Dermis blood vessel endothelial cell (primary cell): ENCODE results near the gene SBF1. TPM values are rescaled to one million over a fixed set of nuclear protein-coding genes. Genes with fewer than 3 reads are reported as not detected.
"Not testable (repeated sequence)": the region's sequence is repeated elsewhere in the genome, so short reads cannot be mapped to it uniquely, and the experiment has no call there.

Source experiments
- DNase-seq: peaks from one replicate; pipeline ENCODE4 v3.0.0; 2010
- total RNA-seq: library from RNA; depleted of rRNA; stranded (reverse); fragments of >200 nt; gene quantifications from 2 replicates; pipeline ENCODE4 v1.2.3, GENCODE V29; 2014

Gene SBF1, protein sequence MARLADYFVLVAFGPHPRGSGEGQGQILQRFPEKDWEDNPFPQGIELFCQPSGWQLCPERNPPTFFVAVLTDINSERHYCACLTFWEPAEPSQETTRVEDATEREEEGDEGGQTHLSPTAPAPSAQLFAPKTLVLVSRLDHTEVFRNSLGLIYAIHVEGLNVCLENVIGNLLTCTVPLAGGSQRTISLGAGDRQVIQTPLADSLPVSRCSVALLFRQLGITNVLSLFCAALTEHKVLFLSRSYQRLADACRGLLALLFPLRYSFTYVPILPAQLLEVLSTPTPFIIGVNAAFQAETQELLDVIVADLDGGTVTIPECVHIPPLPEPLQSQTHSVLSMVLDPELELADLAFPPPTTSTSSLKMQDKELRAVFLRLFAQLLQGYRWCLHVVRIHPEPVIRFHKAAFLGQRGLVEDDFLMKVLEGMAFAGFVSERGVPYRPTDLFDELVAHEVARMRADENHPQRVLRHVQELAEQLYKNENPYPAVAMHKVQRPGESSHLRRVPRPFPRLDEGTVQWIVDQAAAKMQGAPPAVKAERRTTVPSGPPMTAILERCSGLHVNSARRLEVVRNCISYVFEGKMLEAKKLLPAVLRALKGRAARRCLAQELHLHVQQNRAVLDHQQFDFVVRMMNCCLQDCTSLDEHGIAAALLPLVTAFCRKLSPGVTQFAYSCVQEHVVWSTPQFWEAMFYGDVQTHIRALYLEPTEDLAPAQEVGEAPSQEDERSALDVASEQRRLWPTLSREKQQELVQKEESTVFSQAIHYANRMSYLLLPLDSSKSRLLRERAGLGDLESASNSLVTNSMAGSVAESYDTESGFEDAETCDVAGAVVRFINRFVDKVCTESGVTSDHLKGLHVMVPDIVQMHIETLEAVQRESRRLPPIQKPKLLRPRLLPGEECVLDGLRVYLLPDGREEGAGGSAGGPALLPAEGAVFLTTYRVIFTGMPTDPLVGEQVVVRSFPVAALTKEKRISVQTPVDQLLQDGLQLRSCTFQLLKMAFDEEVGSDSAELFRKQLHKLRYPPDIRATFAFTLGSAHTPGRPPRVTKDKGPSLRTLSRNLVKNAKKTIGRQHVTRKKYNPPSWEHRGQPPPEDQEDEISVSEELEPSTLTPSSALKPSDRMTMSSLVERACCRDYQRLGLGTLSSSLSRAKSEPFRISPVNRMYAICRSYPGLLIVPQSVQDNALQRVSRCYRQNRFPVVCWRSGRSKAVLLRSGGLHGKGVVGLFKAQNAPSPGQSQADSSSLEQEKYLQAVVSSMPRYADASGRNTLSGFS (N-terminal part only)
- total RNA-seq = 50.0 and 62.1 TPM in 2 replicates

DNA sequence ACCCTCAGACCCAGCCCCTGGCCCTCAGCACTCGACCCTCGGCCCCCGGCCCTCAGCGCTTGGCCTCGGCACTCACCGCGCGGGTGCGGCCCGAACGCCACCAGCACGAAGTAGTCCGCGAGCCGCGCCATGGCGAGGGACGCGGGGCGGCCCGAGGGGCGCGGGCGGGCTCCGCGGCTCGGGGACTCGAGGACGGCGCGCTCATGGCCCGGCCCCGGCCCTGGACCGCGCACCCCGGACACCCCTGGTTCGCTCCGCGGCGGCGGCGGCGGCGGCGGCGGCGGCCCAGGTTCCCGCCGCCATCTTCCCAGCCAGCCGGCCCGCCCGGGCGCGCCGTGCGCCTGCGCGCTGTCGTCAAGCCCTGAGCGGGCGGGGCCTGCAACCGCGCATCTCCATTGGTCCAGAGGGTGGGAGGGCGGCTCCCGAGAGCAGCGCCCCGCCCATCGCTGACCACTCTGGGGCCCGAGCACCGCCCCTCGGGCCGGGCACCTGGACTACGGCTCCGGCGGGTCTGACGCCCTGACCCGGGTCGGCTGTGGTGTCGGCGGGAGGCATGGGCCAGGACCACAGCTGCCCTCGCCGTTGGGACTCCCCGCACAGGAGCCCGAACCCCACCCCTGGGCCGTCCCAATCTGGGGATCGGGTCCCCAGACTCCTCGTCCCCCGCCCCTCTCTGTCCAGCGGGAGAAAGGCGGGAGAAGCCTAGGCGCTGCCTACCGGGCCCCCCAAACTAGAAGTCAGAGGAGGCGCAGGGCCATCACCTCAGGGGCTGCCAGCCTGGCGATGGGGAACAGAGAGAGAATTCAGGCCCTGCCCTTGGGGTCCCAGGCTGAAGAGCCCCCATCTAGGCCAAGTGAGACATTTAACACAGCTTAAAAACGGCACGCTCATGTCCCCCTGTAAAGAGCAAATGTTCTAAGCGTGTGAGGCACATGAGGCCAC, at the start of gene SBF1:
SBF1 (minus strand) TSS at position 326 of the 942 bp plus-strand sequence; CDS start at position 131, 195 bp downstream.
- DNase-seq = peak; percentile 95

DNA sequence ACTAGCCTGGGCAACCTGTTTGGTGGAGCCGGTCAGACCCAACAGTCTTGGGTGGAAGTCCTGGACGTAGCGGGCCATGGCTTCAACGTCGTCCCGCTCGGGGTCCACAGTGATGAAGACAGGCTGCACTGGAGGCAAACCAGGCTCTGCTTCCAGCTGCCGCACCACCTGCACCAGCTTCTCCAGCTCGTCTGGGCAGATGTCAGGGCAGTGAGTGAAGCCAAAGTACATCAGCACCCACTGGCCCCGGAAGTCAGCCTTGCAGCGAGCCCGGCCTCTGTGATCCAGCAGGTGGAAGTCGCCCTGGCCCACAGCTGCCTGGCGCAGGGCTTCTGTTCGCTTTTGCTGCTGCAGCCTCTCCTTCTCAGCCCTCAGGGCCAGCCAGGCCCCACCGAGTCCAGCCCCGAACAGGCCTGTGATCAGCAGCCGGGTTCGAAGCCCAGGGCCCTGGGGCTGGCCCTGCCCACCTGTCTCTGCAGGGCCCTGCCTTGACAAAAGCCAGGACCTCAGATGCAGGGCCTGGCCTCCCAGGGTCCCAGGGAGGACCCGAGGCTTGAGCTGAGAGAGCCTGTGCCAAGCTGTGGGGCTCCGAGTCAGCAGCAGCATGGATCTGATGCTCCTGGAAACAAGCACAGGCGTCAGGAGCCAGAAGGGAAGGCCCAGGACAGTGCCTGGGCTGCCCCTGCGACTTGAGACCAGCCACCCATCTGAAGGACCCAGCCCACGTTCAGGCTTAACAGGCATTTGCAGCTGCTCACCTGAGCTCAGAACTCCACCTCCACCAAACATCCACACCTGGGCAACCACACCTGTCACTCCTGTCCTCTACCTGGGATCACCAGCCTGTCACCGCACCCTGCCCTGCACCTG, 49.2 kb upstream of the SBF1 start:
- DNase-seq = no peak

DNA sequence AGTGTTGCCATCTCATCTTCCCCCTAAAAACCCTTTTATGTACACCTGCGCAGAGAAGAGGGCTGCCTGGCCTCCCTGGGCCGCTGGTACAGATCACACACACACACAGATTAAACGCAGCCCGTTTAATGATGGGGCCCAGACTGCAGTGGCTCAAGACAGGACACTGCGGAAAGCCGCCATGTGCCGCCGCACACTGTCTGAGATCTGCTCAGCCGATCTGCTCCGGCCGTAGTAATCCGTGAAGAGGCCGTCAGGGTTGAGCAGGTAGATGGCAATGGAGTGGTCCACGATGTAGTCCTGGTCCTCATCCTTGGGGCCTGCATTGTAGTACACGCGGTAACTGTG, 48.6 kb upstream of the SBF1 start:
- DNase-seq = no peak

DNA sequence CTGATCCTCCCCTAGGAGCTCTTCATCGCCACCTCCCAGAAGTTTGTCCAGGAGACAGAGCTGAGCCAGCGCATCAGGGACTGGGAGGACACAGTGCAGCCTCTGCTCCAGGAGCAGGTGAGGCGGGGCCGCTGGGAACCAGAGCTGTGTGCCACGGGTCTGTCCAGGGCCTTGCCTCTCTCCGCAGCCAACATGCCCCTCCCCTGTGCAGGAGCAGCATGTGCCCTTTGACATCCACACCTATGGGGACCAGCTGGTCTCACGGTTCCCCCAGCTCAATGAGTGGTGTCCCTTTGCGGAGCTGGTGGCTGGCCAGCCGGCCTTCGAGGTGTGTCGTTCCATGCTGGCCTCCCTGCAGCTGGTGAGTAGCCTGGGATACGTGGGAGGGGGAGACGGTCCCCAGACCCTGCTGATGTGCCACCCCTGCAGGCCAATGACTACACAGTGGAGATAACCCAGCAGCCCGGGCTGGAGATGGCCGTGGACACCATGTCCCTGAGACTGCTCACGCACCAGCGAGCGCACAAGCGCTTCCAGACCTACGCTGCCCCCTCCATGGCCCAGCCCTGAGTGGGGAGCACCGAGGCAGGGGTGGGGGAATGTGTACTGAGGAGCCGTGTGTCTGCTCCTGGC, 48.1 kb upstream of the SBF1 start:
- no peak for DNase-seq

DNA sequence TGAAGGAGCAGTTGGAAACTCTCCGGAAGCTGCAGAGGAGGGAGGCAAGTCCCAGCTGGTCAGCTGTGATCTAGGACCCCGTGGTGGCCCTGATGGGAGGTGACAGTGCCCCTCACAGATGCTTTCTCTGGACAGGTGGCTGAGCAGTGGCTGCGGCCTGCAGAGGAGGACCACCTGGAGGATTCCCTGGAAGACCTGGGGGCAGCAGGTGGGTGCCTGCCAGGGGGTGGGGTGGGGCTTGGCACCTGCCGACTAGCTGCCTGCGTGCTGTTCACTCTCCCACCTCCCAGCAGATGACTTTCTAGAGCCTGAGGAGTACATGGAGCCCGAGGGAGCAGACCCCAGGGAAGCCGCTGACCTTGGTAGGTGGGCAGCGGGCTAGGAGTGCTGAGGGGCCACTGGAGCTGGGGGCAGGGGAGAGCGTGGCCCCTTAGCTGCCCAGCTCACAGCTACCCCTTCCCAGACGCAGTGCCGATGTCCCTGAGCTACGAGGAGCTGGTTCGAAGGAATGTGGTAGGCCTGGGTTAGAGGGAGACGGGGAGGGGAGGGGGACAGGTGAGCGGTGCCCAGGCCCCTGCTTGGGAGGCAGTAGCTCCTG, 47.5 kb upstream of the SBF1 start:
- no peak for DNase-seq

DNA sequence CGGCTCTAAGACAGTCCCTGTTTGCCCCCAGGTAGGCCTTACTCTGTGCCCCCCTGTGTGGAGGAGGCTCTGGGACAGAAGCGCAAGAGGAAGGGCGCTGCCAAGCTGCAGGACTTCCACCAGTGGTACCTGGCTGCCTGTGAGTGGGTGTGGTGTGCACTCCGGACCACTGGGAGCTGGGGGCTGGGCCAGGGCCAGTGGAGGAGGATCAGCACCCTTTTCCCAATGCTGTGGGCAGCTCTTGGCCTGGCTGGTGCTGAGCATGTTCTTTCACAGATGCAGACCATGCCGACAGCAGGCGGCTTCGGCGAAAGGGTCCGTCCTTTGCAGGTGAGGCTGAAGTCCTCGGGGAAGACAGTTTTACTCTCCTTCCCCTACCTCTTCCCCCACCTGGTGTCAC, 46.9 kb upstream of the SBF1 start:
- DNase-seq = no peak

DNA sequence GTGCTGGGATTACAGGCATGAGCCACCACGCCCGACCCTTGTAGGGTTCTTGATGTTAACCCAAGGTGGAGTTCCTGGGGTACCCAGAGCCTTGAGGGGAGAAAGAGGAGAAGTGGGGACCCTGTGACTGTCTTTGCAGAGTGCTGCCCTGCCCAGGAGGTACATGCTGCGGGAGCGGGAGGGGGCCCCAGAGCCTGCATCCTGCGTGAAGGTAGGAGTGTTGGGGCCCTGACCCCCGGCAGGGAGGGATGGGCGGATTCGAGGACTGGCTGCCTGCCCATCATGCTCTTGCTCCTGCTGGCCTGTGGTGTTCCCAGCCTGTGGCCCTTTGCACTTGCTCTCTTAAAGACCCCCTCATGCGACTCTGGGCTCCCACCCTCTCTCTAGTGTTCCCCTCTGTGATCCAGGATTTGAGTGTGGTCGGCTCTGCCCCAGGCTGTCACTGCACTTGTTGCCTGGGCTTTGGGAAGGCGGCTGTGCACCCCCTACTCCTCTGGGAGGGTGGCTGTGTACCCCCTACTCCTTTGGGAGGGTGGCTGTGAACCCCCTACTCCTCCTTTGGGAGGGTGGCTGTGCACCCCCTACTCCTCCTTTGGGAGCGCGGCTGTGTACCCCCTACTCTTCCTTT, 46.1 kb upstream of the SBF1 start:
- no peak for DNase-seq

DNA sequence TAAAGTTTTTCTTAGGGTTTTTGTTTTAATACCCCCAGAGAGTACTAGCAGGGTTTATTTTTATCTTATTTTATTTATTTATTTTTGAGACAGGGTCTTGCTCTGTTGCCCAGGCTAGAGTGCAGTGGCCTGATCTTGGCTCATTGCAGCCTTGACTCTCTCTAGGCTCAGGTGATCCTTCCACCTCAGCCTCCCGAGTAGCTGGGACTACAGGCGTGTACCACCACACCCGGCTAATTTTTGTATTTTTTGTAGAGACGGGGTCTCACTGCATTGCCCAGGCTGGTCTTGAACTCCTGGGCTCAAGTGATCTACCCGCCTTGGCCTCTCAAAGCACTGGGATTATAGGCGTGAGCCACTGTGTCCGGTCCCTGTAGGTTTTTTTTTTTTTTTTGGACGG, 45.3 kb upstream of the SBF1 start:
- not testable (repeated sequence) for DNase-seq

DNA sequence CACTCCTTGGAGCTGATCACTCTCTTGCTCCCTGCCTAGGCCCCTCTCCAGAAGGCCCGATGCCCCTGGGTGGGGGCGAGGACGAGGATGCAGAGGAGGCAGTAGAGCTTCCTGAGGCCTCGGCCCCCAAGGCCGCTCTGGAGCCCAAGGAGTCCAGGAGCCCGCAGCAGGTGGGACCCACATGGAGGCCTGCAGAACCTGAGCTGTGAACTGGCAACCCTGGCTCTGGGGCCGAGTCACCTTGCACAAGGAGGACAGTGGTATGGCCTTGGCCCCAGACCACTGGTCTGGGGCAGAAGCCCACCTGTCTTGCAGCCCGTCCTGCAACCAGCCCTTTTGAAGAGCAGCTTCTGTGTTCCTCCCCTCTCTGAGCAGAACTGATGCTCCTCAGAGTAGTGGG, 44.3 kb upstream of the SBF1 start:
- DNase-seq = no peak

DNA sequence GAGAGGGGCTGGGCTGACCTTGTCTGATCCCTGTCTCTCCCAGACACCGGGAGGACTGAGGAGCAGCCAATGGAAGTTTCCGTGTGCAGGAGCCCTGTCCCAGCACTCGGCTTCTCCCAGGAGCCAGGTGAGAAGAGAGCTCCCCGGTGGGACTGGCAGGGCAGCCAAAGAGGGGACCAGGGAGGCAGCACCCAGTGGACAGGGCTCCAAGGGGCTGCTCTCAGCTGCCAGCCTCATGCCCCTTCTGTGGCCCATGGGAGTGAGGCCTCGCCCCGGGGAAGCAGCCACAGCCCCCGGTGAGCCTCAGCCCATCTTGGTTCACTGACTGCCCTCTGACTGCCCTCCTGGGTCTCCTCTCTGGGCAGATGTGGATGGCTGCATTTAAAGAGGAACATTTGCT, 43.8 kb upstream of the SBF1 start:
- no peak for DNase-seq

DNA sequence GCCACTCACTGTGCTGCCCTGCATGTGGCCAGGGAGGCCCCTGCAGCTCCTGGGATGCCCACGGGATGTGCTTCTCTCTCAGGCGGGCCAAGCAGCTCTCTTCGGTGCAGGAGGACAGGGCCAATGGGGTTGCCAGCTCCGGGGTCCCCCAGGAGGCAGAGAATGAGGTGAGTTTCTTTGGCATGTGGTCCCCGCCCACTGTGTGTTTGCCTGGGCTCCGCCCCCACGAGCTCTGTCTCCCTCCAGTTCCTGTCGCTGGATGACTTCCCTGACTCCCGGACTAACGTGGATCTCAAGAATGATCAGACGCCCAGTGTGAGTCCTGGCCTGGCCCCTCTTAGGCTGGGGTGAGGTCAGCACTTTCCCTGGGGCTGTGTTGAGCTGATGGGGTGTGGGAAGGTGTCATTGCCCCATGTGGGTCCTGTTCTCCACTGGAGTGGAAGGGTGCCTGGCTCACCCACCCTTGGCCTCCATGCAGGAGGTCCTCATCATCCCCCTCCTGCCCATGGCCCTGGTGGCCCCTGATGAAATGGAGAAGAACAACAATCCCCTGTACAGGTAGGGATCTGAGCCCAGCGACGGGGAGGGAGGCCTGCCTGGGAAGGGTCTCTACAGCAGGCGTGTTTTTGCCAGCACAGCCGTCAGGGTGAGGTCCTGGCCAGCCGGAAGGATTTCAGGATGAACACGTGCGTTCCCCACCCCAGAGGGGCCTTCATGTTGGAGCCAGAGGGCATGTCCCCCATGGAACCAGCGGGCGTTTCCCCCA, 42.8 kb upstream of the SBF1 start:
- DNase-seq = no peak

DNA sequence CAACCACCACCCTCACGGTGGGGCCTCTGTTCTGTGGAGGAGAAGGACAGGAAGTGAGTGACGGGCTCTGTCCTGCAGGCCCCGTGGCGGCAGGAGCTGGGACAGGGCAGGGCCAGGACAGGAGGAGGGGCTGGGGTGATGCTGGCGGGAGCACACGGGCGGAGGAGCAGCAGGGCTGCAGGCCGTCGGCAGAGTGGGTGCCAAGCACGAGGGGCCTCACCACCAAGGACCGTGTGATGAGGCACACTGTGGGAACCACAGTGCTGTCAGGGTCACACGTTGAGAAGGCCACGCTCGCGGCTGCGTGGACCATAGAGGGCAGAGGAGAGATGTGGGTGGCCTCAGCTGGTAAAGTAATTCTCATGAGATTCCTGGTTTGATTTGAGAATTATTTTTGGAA, 42.1 kb upstream of the SBF1 start:
- no peak for DNase-seq

DNA sequence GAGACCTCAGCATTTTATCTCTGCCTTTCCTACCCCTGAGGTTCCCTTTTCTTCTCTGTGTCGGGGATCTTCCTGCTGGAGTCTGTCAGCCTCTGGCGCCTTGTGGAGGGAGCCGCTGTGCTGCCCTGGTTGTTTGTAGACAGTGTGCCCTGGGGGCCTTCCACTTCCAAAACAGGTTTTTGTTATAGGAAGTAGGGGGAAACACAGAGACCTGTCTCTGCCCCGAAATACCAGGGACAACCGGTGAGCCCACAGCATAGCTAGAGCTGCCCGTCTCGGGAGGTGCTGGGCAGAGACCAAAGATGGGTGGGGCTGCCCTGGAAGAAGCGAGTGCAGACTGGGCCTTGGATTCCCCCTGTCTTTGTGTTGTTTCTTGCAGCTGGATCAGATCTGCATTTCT, 41.2 kb upstream of the SBF1 start:
- DNase-seq = no peak

DNA sequence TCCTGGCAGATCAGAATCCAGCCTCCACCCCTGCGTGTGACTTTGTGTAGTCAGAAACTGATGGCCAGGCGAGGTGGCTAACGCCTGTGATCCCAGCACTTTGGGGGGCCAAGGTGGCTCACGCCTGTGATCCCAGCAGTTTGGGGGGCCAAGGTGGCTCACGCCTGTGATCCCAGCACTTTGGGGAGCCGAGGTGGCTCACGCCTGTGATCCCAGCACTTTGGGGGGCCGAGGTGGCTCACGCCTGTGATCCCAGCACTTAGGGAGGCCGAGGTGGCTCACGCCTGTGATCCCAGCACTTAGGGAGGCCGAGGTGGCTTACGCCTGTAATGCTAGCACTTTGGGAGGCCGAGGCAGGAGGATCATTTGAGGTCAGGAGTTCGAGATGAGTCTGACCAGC, 38.3 kb upstream of the SBF1 start:
- DNase-seq = no peak

DNA sequence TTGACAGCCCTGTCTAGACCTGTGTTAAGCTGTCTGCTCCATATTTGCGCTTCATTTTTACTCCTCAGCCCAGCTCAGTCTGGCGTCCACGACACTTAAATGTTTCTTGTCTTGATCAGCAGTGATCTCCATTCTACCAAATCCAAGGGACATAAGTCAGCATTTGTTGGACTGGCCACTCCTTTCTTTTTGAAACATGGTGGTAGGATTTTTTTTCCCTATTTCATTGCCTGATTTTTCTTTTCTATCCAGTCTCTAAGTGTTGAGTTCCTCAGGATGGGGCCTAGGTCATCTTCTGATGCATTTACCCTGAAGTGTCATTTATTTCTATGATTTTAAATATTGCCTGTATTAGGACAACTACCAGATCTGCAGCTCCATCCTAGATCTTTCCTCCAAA, 34.1 kb upstream of the SBF1 start:
- no peak for DNase-seq

DNA sequence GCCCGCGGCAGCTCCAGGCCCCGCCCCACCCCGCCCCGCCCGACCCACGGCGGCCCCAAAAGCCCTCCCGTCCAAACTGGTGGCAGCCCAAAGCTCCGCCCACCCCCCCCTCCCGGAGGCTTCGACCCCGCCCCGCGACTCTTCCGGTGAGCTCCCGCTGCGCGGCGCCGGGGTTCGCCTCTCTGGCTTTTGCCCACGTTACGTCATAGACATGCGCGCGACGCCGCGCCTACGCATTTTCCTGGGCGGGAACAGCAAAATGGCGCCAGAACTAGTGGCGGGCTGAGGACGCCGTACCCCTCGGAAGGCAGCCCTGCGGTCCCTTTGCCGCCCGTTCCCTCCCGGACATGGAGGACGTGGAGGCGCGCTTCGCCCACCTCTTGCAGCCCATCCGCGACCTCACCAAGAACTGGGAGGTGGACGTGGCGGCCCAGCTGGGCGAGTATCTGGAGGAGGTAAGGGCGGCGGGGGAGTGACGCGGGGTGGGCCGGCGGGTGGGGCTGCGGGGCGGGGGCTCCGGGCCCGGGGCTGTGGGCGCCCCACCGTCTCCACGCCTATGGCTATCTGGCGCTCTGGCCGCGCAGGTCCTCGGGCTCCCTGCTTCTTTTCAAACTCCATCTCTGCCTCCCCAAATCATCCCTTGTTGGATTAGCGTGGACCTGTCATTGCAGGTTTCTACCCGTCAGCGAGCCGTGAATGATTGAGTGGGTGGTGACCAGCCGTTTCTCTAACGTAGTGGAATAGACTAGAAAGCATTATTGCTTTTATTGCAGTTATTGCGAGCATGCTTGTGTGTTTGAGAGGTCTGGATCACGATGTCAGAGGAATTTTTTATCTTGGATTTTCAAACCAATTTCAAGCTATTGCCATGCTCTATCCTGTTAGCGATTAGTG, 33.4 kb upstream of the SBF1 start, which contains the start of gene NCAPH2:
NCAPH2 (plus strand) TSS at position 234 of the 894 bp plus-strand sequence; CDS start at position 348, 114 bp downstream.
- DNase-seq = peak; percentile 98

DNA sequence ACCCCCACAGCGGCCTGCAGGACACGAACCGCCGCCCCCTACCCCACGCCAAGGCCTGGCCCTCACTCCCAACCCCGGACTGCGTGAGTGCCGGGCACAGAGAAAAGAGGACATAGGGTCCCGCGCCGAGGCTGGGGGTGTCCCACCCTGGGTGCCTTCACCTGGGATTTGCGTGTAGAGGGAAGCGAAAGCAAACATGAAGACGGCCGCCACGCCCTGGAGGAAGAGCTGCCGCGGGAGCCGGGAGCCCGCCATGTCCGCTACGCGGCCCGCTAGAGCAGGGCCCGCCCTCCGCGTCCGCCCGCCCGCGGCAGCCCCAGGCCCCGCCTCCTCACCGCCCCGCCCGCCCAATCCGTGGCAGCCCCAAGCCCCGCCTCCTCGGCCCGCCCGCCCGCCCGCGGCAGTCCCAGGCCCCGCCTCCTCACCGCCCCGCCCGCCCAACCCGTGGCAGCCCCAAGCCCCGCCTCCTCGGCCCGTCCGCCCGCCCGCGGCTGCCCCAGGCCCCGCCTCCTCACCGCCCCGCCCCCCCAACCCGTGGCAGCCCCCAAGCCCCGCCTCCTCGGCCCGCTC, 32.7 kb upstream of the SBF1 start, which contains the start of gene LMF2:
LMF2 (minus strand) TSS at position 282 of the 570 bp plus-strand sequence; CDS start at position 255, 27 bp downstream.
- DNase-seq = no peak
